ENCODE data around the gene DHX29. TPM values are rescaled to one million over a fixed set of nuclear protein-coding genes. Genes with fewer than 3 reads are reported as not detected.

DHX29 gene
- total RNA-seq, 1 donor from 2014 or later = 20.7 TPM

- no peak for TF ChIP-seq CTCF (IDR thresholded peaks at IDR 0.05)
- no peak for ATAC-seq
- Histone ChIP-seq H3K27ac (no peak overlapping the region), H3K27me3 (peaks cover 100% of the 10 kb centered on the region), H3K4me3 (no peak overlapping the region), H3K4me1 (peaks cover 52% of the 10 kb centered on the region), H3K9me3 (no peaks in the 10 kb centered on the region), H3K36me3 (no peaks in the 10 kb centered on the region)
- intact Hi-C loops (cut with DNase I) = no loop called here
- no peak for DNase-seq
Measured at GRCh38 chr5:55231029-55231918, 76.2 kb downstream of the DHX29 start.

- ATAC-seq (no peak), DNase-seq (no peak)
- intact Hi-C loops (cut with DNase I) = no loop called here
- no peak for TF ChIP-seq CTCF (IDR thresholded peaks at IDR 0.05)
- no peak overlapping the region for H3K4me3 ChIP-seq
- peaks cover 100% of the 10 kb centered on the region for H3K27me3 ChIP-seq
- H3K27ac ChIP-seq = no peak overlapping the region
- no peaks in the 10 kb centered on the region for H3K36me3 ChIP-seq
- peaks cover 52% of the 10 kb centered on the region for H3K4me1 ChIP-seq
- no peaks in the 10 kb centered on the region for H3K9me3 ChIP-seq
Measured at GRCh38 chr5:55230086-55230629, 77.3 kb downstream of the DHX29 start.

- intact Hi-C loops (cut with DNase I) = no loop called here
- Histone ChIP-seq H3K4me3 (peak overlapping the region; percentile 34), H3K36me3 (no peaks in the 10 kb centered on the region), H3K4me1 (peaks cover 39% of the 10 kb centered on the region), H3K27ac (no peak overlapping the region), H3K27me3 (peaks cover 100% of the 10 kb centered on the region), H3K9me3 (no peaks in the 10 kb centered on the region)
- no peak for TF ChIP-seq CTCF (IDR thresholded peaks at IDR 0.05)
- no peak for ATAC-seq
- DNase-seq = no peak
Measured at GRCh38 chr5:55227664-55228430, 79.6 kb downstream of the DHX29 start.

- intact Hi-C loops (cut with DNase I) = no loop called here
- ATAC-seq = peak; percentile 54
- no peak within 1 kb of the TSS for H3K27ac ChIP-seq
Measured at GRCh38 chr5:55226934-55227663, 80.4 kb downstream of the DHX29 start, which contains the start of gene MCIDAS. MCIDAS (minus strand) TSS chr5:55227315; CDS start chr5:55227138, 177 bp downstream.

More at GRCh38 chr5:55226934-55227663, 80.4 kb downstream of the DHX29 start, which contains the start of gene MCIDAS:
- peak within 1 kb of the TSS; percentile 34 for H3K4me3 ChIP-seq
- peak; percentile 5 for TF ChIP-seq CTCF (IDR thresholded peaks at IDR 0.05)
- peaks cover 31% of the 10 kb centered on the region for H3K4me1 ChIP-seq
- no peaks in the 10 kb centered on the region for H3K36me3 ChIP-seq
- peak; percentile 70 for DNase-seq
- no peaks in the 10 kb centered on the region for H3K9me3 ChIP-seq
- peaks cover 100% of the 10 kb centered on the region for H3K27me3 ChIP-seq
